Suprapubic skin (tissue), 4 donors: ENCODE measurements around the gene PRR16. TPM values are rescaled to one million over a fixed set of nuclear protein-coding genes. Genes with fewer than 3 reads are reported as not detected.

ENCODE experiments used
- DNase-seq, 2 donors: peaks; one replicate each; pipeline ENCODE4 v3.0.0-alpha.2; 2019; ENCODE audit warnings: low spot score in 2 of 2
- H3K27ac ChIP-seq: fragments of 200-600 bp; sonication (generic); one replicate; pipeline ENCODE4 v1.5.1; 2019
- H3K27me3 ChIP-seq: fragments of 200-600 bp; sonication (generic); one replicate; pipeline ENCODE4 v1.5.1; 2019
- H3K36me3 ChIP-seq: fragments of 200-600 bp; sonication (generic); one replicate; pipeline ENCODE4 v1.5.1; 2019
- H3K4me1 ChIP-seq: fragments of 200-600 bp; sonication (generic); one replicate; pipeline ENCODE4 v1.5.1; 2019
- H3K4me3 ChIP-seq: fragments of 200-600 bp; sonication (generic); one replicate; pipeline ENCODE4 v1.5.1; 2019; ENCODE audit warnings: mild to moderate bottlenecking
- H3K9me3 ChIP-seq: fragments of 200-600 bp; sonication (generic); one replicate; pipeline ENCODE4 v1.5.1; 2019
- EP300 ChIP-seq: sonication (generic); formaldehyde crosslinking; IDR thresholded peaks from one replicate; pipeline ENCODE4 v1.6.1; 2017; ENCODE audit warnings: antibody characterized with exemption
- POLR2A ChIP-seq, 2 donors: fragments of 450-650 bp; IDR thresholded peaks; one replicate each; pipeline ENCODE4 v1.6.1; 2017; ENCODE audit warnings: antibody characterized with exemption in 2 of 2, mild to moderate bottlenecking in 2 of 2, moderate library complexity in 2 of 2
- POLR2AphosphoS5 ChIP-seq, 3 donors: sonication (generic); formaldehyde crosslinking; IDR thresholded peaks; one replicate each; pipeline ENCODE4 v1.6.1; 2017; ENCODE audit warnings: antibody characterized with exemption in 3 of 3
- WGBS: methylation state at CpG from one replicate; pipeline ENCODE4 v1.1.5; 2018; 5-methylcytosine and 5-hydroxymethylcytosine counted together
- total RNA-seq, 4 donors: library from RNA; depleted of rRNA; stranded (reverse); fragments of >200 nt; gene quantifications; one replicate each; pipeline ENCODE4 v1.1.0, GENCODE V29; 2016
- TF ChIP-seq, protein P1 (sequence below), 2 donors: fragments of 200-600 bp in 1 of 2; fragments of 450-650 bp in 1 of 2; sonication (generic) in 1 of 2; IDR thresholded peaks; one replicate each; pipeline ENCODE4 v1.5.1; 2016 to 2019; ENCODE audit warnings: antibody characterized with exemption in 2 of 2, mild to moderate bottlenecking in 1 of 2, moderate library complexity in 1 of 2

The PRR16 gene
- total RNA-seq, 4 donors from 2014 or later, result 0.76 to 1.4 (median 1.0) TPM

DNA sequence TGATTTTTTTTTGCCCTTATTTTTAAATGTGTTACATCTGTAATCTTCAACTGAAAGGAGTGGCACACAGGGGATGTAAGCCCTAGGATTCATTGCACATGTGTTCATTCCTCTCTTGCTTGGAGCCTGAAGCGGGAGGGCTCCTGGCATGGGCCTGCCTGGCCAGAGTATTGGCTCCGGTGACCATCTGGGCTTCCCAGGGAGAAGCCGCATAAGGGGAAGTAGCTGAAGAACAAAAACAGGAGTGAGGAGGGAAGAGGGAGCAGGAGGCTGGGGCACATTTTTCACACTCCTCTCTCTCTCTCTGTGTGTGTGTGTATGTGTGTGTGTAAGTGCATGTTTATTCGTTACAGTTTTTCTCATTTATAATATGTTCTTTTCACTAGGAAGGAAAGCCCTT is 269.9 kb downstream of the PRR16 start:
- Histone ChIP-seq H3K4me3 (no peak overlapping the region), H3K27ac (no peak overlapping the region), H3K36me3 (no peaks in the 10 kb centered on the region), H3K4me1 (no peaks in the 10 kb centered on the region), H3K9me3 (no peaks in the 10 kb centered on the region), H3K27me3 (no peaks in the 10 kb centered on the region)
- DNase-seq, result no peak
- 60% methylated on average over 4 of the region's 4 CpGs for WGBS
- TF ChIP-seq, protein P1, sequence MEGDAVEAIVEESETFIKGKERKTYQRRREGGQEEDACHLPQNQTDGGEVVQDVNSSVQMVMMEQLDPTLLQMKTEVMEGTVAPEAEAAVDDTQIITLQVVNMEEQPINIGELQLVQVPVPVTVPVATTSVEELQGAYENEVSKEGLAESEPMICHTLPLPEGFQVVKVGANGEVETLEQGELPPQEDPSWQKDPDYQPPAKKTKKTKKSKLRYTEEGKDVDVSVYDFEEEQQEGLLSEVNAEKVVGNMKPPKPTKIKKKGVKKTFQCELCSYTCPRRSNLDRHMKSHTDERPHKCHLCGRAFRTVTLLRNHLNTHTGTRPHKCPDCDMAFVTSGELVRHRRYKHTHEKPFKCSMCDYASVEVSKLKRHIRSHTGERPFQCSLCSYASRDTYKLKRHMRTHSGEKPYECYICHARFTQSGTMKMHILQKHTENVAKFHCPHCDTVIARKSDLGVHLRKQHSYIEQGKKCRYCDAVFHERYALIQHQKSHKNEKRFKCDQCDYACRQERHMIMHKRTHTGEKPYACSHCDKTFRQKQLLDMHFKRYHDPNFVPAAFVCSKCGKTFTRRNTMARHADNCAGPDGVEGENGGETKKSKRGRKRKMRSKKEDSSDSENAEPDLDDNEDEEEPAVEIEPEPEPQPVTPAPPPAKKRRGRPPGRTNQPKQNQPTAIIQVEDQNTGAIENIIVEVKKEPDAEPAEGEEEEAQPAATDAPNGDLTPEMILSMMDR (IDR thresholded peaks at IDR 0.05), result no peak
- TF ChIP-seq POLR2A (IDR thresholded peaks at IDR 0.05) (no peak), POLR2AphosphoS5 (IDR thresholded peaks at IDR 0.05) (no peak), EP300 (no peak)

GRCh38 chr5:120735076-120735475 is 271.0 kb downstream of the PRR16 start:
- Histone ChIP-seq H3K4me1 (no peaks in the 10 kb centered on the region), H3K9me3 (no peaks in the 10 kb centered on the region), H3K27ac (no peak overlapping the region), H3K4me3 (no peak overlapping the region), H3K36me3 (no peaks in the 10 kb centered on the region), H3K27me3 (no peaks in the 10 kb centered on the region)
- WGBS, result 88% methylated on average over 2 of the region's 2 CpGs
- TF ChIP-seq EP300, result no peak
- TF ChIP-seq, protein P1 (IDR thresholded peaks at IDR 0.05), result no peak
- TF ChIP-seq POLR2A (IDR thresholded peaks at IDR 0.05), result no peak
- TF ChIP-seq POLR2AphosphoS5 (IDR thresholded peaks at IDR 0.05), result no peak
- DNase-seq, result no peak
